H1 (cell line): ENCODE data around the gene NANP. TPM values are rescaled to one million over a fixed set of nuclear protein-coding genes. Genes with fewer than 3 reads are reported as not detected.
"Not testable (repeated sequence)": the region's sequence is repeated elsewhere in the genome, so short reads cannot be mapped to it uniquely, and the experiment has no call there.

Experiments used
- CTCF ChIA-PET: fragments of 300-600 bp; sonication (Branson Sonifier 250); formaldehyde crosslinking; loops from one replicate; lab custom pipeline; 2021; ENCODE audit not compliant: partially characterized antibody; lab: Charles Lee
- POLR2A ChIA-PET: fragments of 300-600 bp; sonication (Branson Sonifier 250); formaldehyde crosslinking; loops from one replicate; lab custom pipeline; 2021; ENCODE audit warnings: inconsistent platforms; ENCODE audit not compliant: partially characterized antibody; lab: Charles Lee
- DNase-seq, 2 experiments: peaks; one replicate each; pipeline versions ENCODE4 v3.0.0 to v3.0.0-alpha.2; 2010 to 2022; ENCODE audit warnings: low spot score in 2 of 2, low read depth in 1 of 2, mixed read lengths in 1 of 2
- FAIRE-seq: peaks from 2 replicates; lab custom pipeline; 2011; peaks lifted over from hg19 to GRCh38; lab: Jason Lieb, UNC
- H2AFZ ChIP-seq: 2 replicates; pipeline ENCODE4 v1.8.1; 2012; ENCODE audit warnings: low read length, inconsistent platforms
- H2AK5ac ChIP-seq: 2 replicates; pipeline ENCODE4 v1.6.1; 2013; ENCODE audit warnings: low read depth, low read length
- H2BK120ac ChIP-seq: replicated peaks from 2 replicates; pipeline ENCODE3; 2013; ENCODE audit warnings: low read depth, low read length, inconsistent platforms
- H2BK12ac ChIP-seq: 2 replicates; pipeline ENCODE4 v1.6.1; 2013; ENCODE audit warnings: low read depth, low read length
- H2BK15ac ChIP-seq: 2 replicates; pipeline ENCODE4 v1.6.1; 2013; ENCODE audit warnings: low read length
- H2BK20ac ChIP-seq: 2 replicates; pipeline ENCODE4 v1.6.1; 2013; ENCODE audit warnings: low read length
- H2BK5ac ChIP-seq: 2 replicates; pipeline ENCODE4 v1.6.1; 2013; ENCODE audit warnings: low read depth, low read length
- H3K14ac ChIP-seq: 2 replicates; pipeline ENCODE4 v1.6.1; 2013; ENCODE audit warnings: inconsistent platforms; ENCODE audit not compliant: insufficient read length
- H3K18ac ChIP-seq: 2 replicates; pipeline ENCODE4 v1.6.1; 2013; ENCODE audit warnings: low read length; ENCODE audit errors: extremely low read depth
- H3K23ac ChIP-seq: 2 replicates; pipeline ENCODE4 v1.6.1; 2013; ENCODE audit warnings: inconsistent platforms; ENCODE audit not compliant: insufficient read length
- H3K23me2 ChIP-seq: 2 replicates; pipeline ENCODE4 v1.6.1; 2013; ENCODE audit warnings: low read depth, low read length
- H3K27ac ChIP-seq: 2 replicates; pipeline ENCODE4 v1.6.1; 2011; ENCODE audit warnings: low read depth, low read length, inconsistent platforms
- H3K27me3 ChIP-seq, 4 experiments: replicated peaks in 1 of 4; 1 replicate in 1 of 4; 2 replicates in 3 of 4; pipeline versions ENCODE4 v1.6.1 to v1.8.1; 2011 to 2013; ENCODE audit warnings: low read length in 3 of 4, mild to moderate bottlenecking in 3 of 4, inconsistent platforms in 2 of 4, mixed read lengths in 2 of 4, moderate library complexity in 1 of 4; ENCODE audit not compliant: control insufficient read depth in 3 of 4, insufficient read depth in 3 of 4; ENCODE audit errors: extremely low read depth in 1 of 4
- H3K36me3 ChIP-seq, 4 experiments: 2 replicates each; pipeline versions ENCODE4 v1.6.1 to v1.8.1; 2011 to 2013; ENCODE audit warnings: mild to moderate bottlenecking in 4 of 4, low read length in 3 of 4, moderate library complexity in 2 of 4, control low read depth in 1 of 4, inconsistent platforms in 1 of 4; ENCODE audit not compliant: insufficient read depth in 4 of 4, control insufficient read depth in 2 of 4
- H3K4ac ChIP-seq: replicated peaks from 2 replicates; pipeline ENCODE3; 2013; ENCODE audit warnings: low read length, low read depth, mixed read lengths, inconsistent platforms; ENCODE audit not compliant: insufficient read length
- H3K4me1 ChIP-seq, 4 experiments: replicated peaks in 1 of 4; 1 replicate in 1 of 4; 2 replicates in 3 of 4; pipeline versions ENCODE4 v1.6.1 to v1.8.1; 2011 to 2013; ENCODE audit warnings: low read length in 3 of 4, inconsistent platforms in 2 of 4, mixed read lengths in 1 of 4; ENCODE audit not compliant: insufficient read depth in 4 of 4, control insufficient read depth in 3 of 4
- H3K4me2 ChIP-seq, 2 experiments: 2 replicates each; pipeline versions ENCODE4 v1.6.1 to v1.8.1; 2011 to 2013; ENCODE audit warnings: low read depth in 2 of 2, low read length in 2 of 2, control low read depth in 1 of 2, inconsistent platforms in 1 of 2, mild to moderate bottlenecking in 1 of 2; ENCODE audit not compliant: insufficient read depth in 1 of 2
- H3K4me3 ChIP-seq, 4 experiments: fragments of 200-600, 300-600 bp in 1 of 4; sonication (generic), shearing (Covaris generic), sonication (Bioruptor Twin) in 1 of 4; 2 replicates each; pipeline versions ENCODE4 v1.5.1 to v1.8.1; 2011 to 2016; ENCODE audit warnings: low read length in 4 of 4, low read depth in 3 of 4, control low read depth in 2 of 4, inconsistent platforms in 2 of 4, mild to moderate bottlenecking in 2 of 4, mixed read lengths in 1 of 4, moderate library complexity in 1 of 4; ENCODE audit not compliant: insufficient read depth in 2 of 4; ENCODE audit errors: extremely low read depth in 1 of 4
- H3K56ac ChIP-seq: replicated peaks from 2 replicates; pipeline ENCODE3; 2013; ENCODE audit warnings: low read depth, mild to moderate bottlenecking, mixed read lengths, low read length, inconsistent platforms; ENCODE audit not compliant: insufficient read length
- H3K79me1 ChIP-seq: 2 replicates; pipeline ENCODE4 v1.6.1; 2013; ENCODE audit warnings: low read depth, low read length, control low read depth
- H3K79me2 ChIP-seq, 2 experiments: 2 replicates each; pipeline versions ENCODE4 v1.6.1 to v1.8.1; 2012 to 2013; ENCODE audit warnings: low read length in 2 of 2, mild to moderate bottlenecking in 2 of 2, inconsistent platforms in 1 of 2; ENCODE audit not compliant: insufficient read depth in 2 of 2, control insufficient read depth in 1 of 2
- H3K9ac ChIP-seq, 4 experiments: replicated peaks in 1 of 4; 1 replicate in 1 of 4; 2 replicates in 3 of 4; pipeline versions ENCODE4 v1.6.1 to v1.8.1; 2011 to 2013; ENCODE audit warnings: low read depth in 3 of 4, low read length in 3 of 4, control low read depth in 2 of 4, mild to moderate bottlenecking in 2 of 4, moderate library complexity in 2 of 4, inconsistent platforms in 1 of 4; ENCODE audit errors: extremely low read depth in 1 of 4
- H3K9me3 ChIP-seq, 2 experiments: 2 replicates each; pipeline versions ENCODE4 v1.6.1 to v1.8.1; 2012 to 2013; ENCODE audit warnings: mild to moderate bottlenecking in 2 of 2, moderate library complexity in 2 of 2, control low read depth in 1 of 2, inconsistent platforms in 1 of 2, low read depth in 1 of 2, low read length in 1 of 2, mixed read lengths in 1 of 2; ENCODE audit not compliant: insufficient read depth in 2 of 2
- H4K20me1 ChIP-seq, 2 experiments: replicated peaks in 1 of 2; 2 replicates each; pipeline versions ENCODE3 to v1.8.1; 2011 to 2013; ENCODE audit warnings: inconsistent platforms in 2 of 2, low read length in 2 of 2, mild to moderate bottlenecking in 1 of 2; ENCODE audit not compliant: insufficient read depth in 2 of 2, control insufficient read depth in 1 of 2
- H4K5ac ChIP-seq: 2 replicates; pipeline ENCODE4 v1.6.1; 2013; ENCODE audit warnings: low read length, low read depth, mixed read lengths, inconsistent platforms; ENCODE audit not compliant: insufficient read length
- H4K8ac ChIP-seq: 2 replicates; pipeline ENCODE4 v1.8.0; 2013; ENCODE audit warnings: mild to moderate bottlenecking, moderate library complexity, low read length, inconsistent platforms; ENCODE audit not compliant: insufficient read depth; ENCODE audit errors: extremely low read depth
- H4K91ac ChIP-seq: replicated peaks from 2 replicates; pipeline ENCODE3; 2013; ENCODE audit warnings: low read length, mixed read lengths, inconsistent platforms; ENCODE audit not compliant: insufficient read length
- WGBS, 2 experiments: shearing (Covaris generic) in 1 of 2; methylation state at CpG; one replicate each; pipeline versions ENCODE4 v1.1.6 to v1.1.7; 2013 to 2015; ENCODE audit warnings: low lambda C conversion rate in 2 of 2, mixed read lengths in 2 of 2, inconsistent platforms in 1 of 2, low coverage in 1 of 2, missing lambda C conversion rate in 1 of 2; ENCODE audit not compliant: insufficient replicate concordance in 2 of 2, insufficient coverage in 1 of 2, insufficient read length in 1 of 2; ENCODE audit errors: extremely low coverage in 1 of 2, missing lambda C conversion rate in 1 of 2; 5-methylcytosine and 5-hydroxymethylcytosine counted together
- polyA plus RNA-seq, 7 experiments: library from polyadenylated mRNA; depleted of rRNA in 3 of 7; stranded (reverse) in 5 of 7; unstranded in 2 of 7; fragments of >200 nt in 5 of 7; fragments of 200-250 nt in 2 of 7; gene quantifications; 1 replicate in 5 of 7; 2 replicates in 1 of 7; 4 replicates in 1 of 7; pipeline versions ENCODE4 v1.2.1 to v1.2.3, GENCODE V29; 2011 to 2013; ENCODE audit warnings: missing spikeins in 2 of 7, mixed read lengths in 2 of 7
- total RNA-seq: library from RNA; stranded (reverse); fragmentation: NEBNext Ultra II Directional; extraction: Animal tissue kit (Norgen Biotek cat#: 25700); gene quantifications from 2 replicates; pipeline ENCODE4 v1.2.1, GENCODE V29; 2021

Gene NANP
- total and polyA plus RNA-seq, 2 of the 8 experiments (the other 6 are each of a cell fraction or from before 2014, with no cell fraction given), result 3.8 to 6.2 TPM

DNA sequence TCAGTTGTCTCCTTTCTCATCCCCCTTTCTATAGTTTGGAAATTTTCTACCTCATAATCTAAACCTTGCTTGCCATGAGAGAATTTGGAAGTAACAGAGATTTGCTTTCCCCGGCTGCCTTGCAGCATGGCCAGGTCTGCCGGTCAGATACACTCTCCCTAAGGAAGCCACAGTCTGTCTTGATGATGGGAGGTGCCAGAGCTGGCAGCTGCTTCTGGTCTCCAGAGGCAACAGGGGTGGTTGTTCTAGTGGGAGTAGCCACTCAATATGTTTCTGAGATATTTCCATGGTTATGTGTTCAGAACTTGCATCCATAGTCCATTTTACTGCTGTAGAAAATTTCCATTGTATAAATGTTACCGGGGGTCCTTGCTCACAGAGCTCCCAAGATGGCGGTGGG is 33.0 kb downstream of the NANP start:
- H2BK5ac ChIP-seq, H4K8ac ChIP-seq, H3K4ac ChIP-seq, H3K56ac ChIP-seq, FAIRE-seq, H3K23ac ChIP-seq, H3K79me1 ChIP-seq, H3K36me3 ChIP-seq, H3K18ac ChIP-seq, H3K9me3 ChIP-seq, H3K79me2 ChIP-seq, H3K27ac ChIP-seq, H3K4me1 ChIP-seq, DNase-seq, H3K27me3 ChIP-seq, CTCF ChIA-PET, H2BK20ac ChIP-seq, H2BK12ac ChIP-seq, H4K91ac ChIP-seq, H3K23me2 ChIP-seq, H2AFZ ChIP-seq, H4K20me1 ChIP-seq, H2BK15ac ChIP-seq, H3K4me2 ChIP-seq, H4K5ac ChIP-seq, H3K4me3 ChIP-seq, H2BK120ac ChIP-seq, H2AK5ac ChIP-seq, H3K9ac ChIP-seq, H3K14ac ChIP-seq: not testable (repeated sequence)
- 95% methylated on average over 4 of the region's 4 CpGs; no CpG with 5 or more reads in 1 of the 2 experiments for WGBS, 2 experiments
- POLR2A ChIA-PET, result interaction anchor here (1.4 kb wide), 1 partner anchor 25 kb away, joined by 4 read pairs; no protein-coding TSS in a partner anchor
